IMR-90 (cell line): ENCODE data around the gene RERE. TPM values are rescaled to one million over a fixed set of nuclear protein-coding genes. Genes with fewer than 3 reads are reported as not detected.

Source experiments
- ATAC-seq: fragments of 200-7000 bp; cut with Tn5 transposase; 2 replicates; pipeline ENCODE4 v1.9.1; 2020; ENCODE audit warnings: low read depth, mild to moderate bottlenecking, moderate library complexity
- BruUV-seq: library from RNA; stranded (reverse); fragments of 400-500 nt; replicated peaks from 2 replicates; lab custom pipeline; 2021; lab: Mats Ljungman, UMichigan
- CTCF ChIA-PET: fragments of 300-600 bp; formaldehyde crosslinking; extraction: SDS; loops from one replicate; lab custom pipeline; 2021; ENCODE audit warnings: antibody characterized with exemption; lab: Yijun Ruan, JAX
- POLR2A ChIA-PET: fragments of 300-600 bp; sonication (Branson Sonifier 250); formaldehyde crosslinking; loops from one replicate; lab custom pipeline; 2022; ENCODE audit warnings: antibody characterized with exemption; ENCODE audit not compliant: unreplicated experiment; lab: Charles Lee
- DNase-seq: peaks from one replicate; pipeline ENCODE4 v3.0.0; 2013
- H2AFZ ChIP-seq: replicated peaks from 2 replicates; pipeline ENCODE3; 2013; ENCODE audit warnings: low read length, mild to moderate bottlenecking; ENCODE audit not compliant: poor library complexity
- H2AK5ac ChIP-seq: 2 replicates; pipeline ENCODE4 v1.6.1; 2013; ENCODE audit warnings: low read depth, low read length, inconsistent platforms
- H2AK9ac ChIP-seq: replicated peaks from 2 replicates; pipeline ENCODE3; 2013; ENCODE audit warnings: mild to moderate bottlenecking, low read depth, low read length, moderate library complexity; ENCODE audit not compliant: poor library complexity
- H2BK120ac ChIP-seq: 2 replicates; pipeline ENCODE4 v1.6.1; 2013; ENCODE audit warnings: low read depth, low read length, inconsistent platforms
- H2BK15ac ChIP-seq: 3 replicates; pipeline ENCODE4 v1.6.1; 2013; ENCODE audit warnings: low read depth, low read length, inconsistent platforms
- H2BK20ac ChIP-seq: 2 replicates; pipeline ENCODE4 v1.6.1; 2013; ENCODE audit warnings: low read depth, mild to moderate bottlenecking, inconsistent platforms, low read length, moderate library complexity
- H2BK5ac ChIP-seq: 2 replicates; pipeline ENCODE4 v1.6.1; 2013; ENCODE audit warnings: mild to moderate bottlenecking, low read depth, low read length, inconsistent platforms; ENCODE audit not compliant: poor library complexity, severe bottlenecking
- H3K14ac ChIP-seq: replicated peaks from 2 replicates; pipeline ENCODE4 v1.6.1; 2013; ENCODE audit warnings: low read depth, low read length, inconsistent platforms
- H3K18ac ChIP-seq: 2 replicates; pipeline ENCODE4 v1.6.1; 2013; ENCODE audit warnings: low read depth, low read length, control low read depth
- H3K23ac ChIP-seq: 2 replicates; pipeline ENCODE4 v1.6.1; 2013; ENCODE audit warnings: low read depth, low read length, inconsistent platforms
- H3K27ac ChIP-seq: 2 replicates; pipeline ENCODE4 v1.5.1; 2013; ENCODE audit warnings: mild to moderate bottlenecking, control low read depth, low read length; ENCODE audit not compliant: insufficient read depth
- H3K27me3 ChIP-seq: 2 replicates; pipeline ENCODE4 v1.6.1; 2013; ENCODE audit warnings: low read length; ENCODE audit not compliant: control insufficient read depth, insufficient read depth
- H3K36me3 ChIP-seq: 2 replicates; pipeline ENCODE4 v1.6.1; 2013; ENCODE audit warnings: low read length, mixed read lengths; ENCODE audit not compliant: control insufficient read depth, insufficient read depth
- H3K4ac ChIP-seq: 2 replicates; pipeline ENCODE4 v1.6.1; 2013; ENCODE audit warnings: low read depth, low read length, inconsistent platforms
- H3K4me1 ChIP-seq: 2 replicates; pipeline ENCODE4 v1.6.1; 2013; ENCODE audit warnings: low read length, mixed read lengths; ENCODE audit not compliant: control insufficient read depth, insufficient read depth
- H3K4me2 ChIP-seq: 2 replicates; pipeline ENCODE4 v1.6.1; 2013; ENCODE audit warnings: low read depth, mild to moderate bottlenecking, control low read depth, low read length, moderate library complexity
- H3K4me3 ChIP-seq: 2 replicates; pipeline ENCODE4 v1.5.1; 2013; ENCODE audit warnings: low read depth, mild to moderate bottlenecking, control low read depth, low read length, moderate library complexity; ENCODE audit not compliant: insufficient read depth
- H3K56ac ChIP-seq: 2 replicates; pipeline ENCODE4 v1.6.1; 2013; ENCODE audit warnings: low read length, inconsistent platforms; ENCODE audit not compliant: insufficient read depth; ENCODE audit errors: extremely low read depth
- H3K79me1 ChIP-seq, 2 experiments: 2 replicates each; pipeline ENCODE4 v1.6.1; 2013; ENCODE audit warnings: low read length in 2 of 2, inconsistent platforms in 1 of 2, low read depth in 1 of 2
- H3K9ac ChIP-seq: 2 replicates; pipeline ENCODE4 v1.6.1; 2013; ENCODE audit warnings: low read depth, low read length, control low read depth
- H3K9me1 ChIP-seq: 2 replicates; pipeline ENCODE4 v1.6.1; 2013; ENCODE audit warnings: low read length, inconsistent platforms; ENCODE audit not compliant: insufficient read depth
- H3K9me3 ChIP-seq: 2 replicates; pipeline ENCODE4 v1.6.1; 2013; ENCODE audit warnings: low read length; ENCODE audit not compliant: control insufficient read depth, insufficient read depth
- H4K20me1 ChIP-seq: 2 replicates; pipeline ENCODE4 v1.6.1; 2013; ENCODE audit warnings: low read length, inconsistent platforms; ENCODE audit not compliant: insufficient read depth
- H4K5ac ChIP-seq: 2 replicates; pipeline ENCODE4 v1.6.1; 2013; ENCODE audit warnings: mild to moderate bottlenecking, low read depth, low read length, control low read depth
- H4K8ac ChIP-seq, 2 experiments: 2 replicates each; pipeline ENCODE4 v1.6.1; 2013; ENCODE audit warnings: low read depth in 2 of 2, low read length in 2 of 2, control low read depth in 1 of 2, inconsistent platforms in 1 of 2
- H4K91ac ChIP-seq: 2 replicates; pipeline ENCODE4 v1.6.1; 2013; ENCODE audit warnings: low read depth, low read length, inconsistent platforms; ENCODE audit not compliant: insufficient read depth
- CEBPB ChIP-seq: IDR thresholded peaks from 2 replicates; pipeline ENCODE4 v1.6.1; 2012; ENCODE audit warnings: low read depth, low read length, improper control_type of control experiment
- FOS ChIP-seq: fragments of 150-350 bp; IDR thresholded peaks from 2 replicates; pipeline ENCODE4 v1.6.1; 2016; ENCODE audit warnings: low read depth, low read length
- MAZ ChIP-seq: IDR thresholded peaks from 2 replicates; pipeline ENCODE4 v1.6.1; 2012; ENCODE audit warnings: low read depth, mild to moderate bottlenecking, low read length, improper control_type of control experiment, moderate library complexity, borderline replicate concordance
- MXI1 ChIP-seq: IDR thresholded peaks from 2 replicates; pipeline ENCODE4 v1.6.1; 2012; ENCODE audit warnings: low read depth, mild to moderate bottlenecking, low read length, moderate library complexity, borderline replicate concordance
- POLR2A ChIP-seq: IDR thresholded peaks from 2 replicates; pipeline ENCODE4 v1.6.1; 2012; ENCODE audit warnings: mild to moderate bottlenecking, low read depth, low read length
- RCOR1 ChIP-seq: IDR thresholded peaks from 2 replicates; pipeline ENCODE4 v1.6.1; 2012; ENCODE audit warnings: mild to moderate bottlenecking, low read length, improper control_type of control experiment; ENCODE audit not compliant: insufficient replicate concordance
- RFX5 ChIP-seq: IDR thresholded peaks from 2 replicates; pipeline ENCODE4 v1.8.0; 2012; ENCODE audit warnings: low read depth, mild to moderate bottlenecking, low read length, moderate library complexity
- SMC3 ChIP-seq: fragments of 150-350 bp; IDR thresholded peaks from 2 replicates; pipeline ENCODE4 v1.6.1; 2016; ENCODE audit warnings: low read depth, mild to moderate bottlenecking, antibody characterized with exemption, low read length, moderate library complexity
- WGBS, 2 experiments: methylation state at CpG; one replicate each; pipeline versions ENCODE4 v1.1.5 to v1.1.7; 2013; ENCODE audit warnings: missing lambda C conversion rate in 2 of 2; ENCODE audit not compliant: insufficient read length in 1 of 2; ENCODE audit errors: extremely low coverage in 2 of 2; 5-methylcytosine and 5-hydroxymethylcytosine counted together
- dilution Hi-C: fragments of 300-500 bp; cut with HindIII; formaldehyde crosslinking; loops from one replicate; pipeline ENCODE4 v1.14.3; 2018; ENCODE audit warnings: low sequenced_read_pairs; ENCODE audit not compliant: unreplicated experiment
- in situ Hi-C: fragments of 300-500 bp; cut with MboI; formaldehyde crosslinking; loops from 3 replicates; pipeline ENCODE4 v1.14.3; 2019; ENCODE audit warnings: low sequenced_read_pairs, inconsistent platforms, mixed read lengths
- intact Hi-C: fragments of 100-400 bp; cut with micrococcal nuclease; formaldehyde crosslinking; loops from 2 replicates; pipeline ENCODE4 v1.10.0; 2022
- polyA plus RNA-seq, 3 experiments: library from polyadenylated mRNA; depleted of rRNA; stranded (reverse); fragments of >200 nt; gene quantifications; 2 replicates each; pipeline ENCODE4 v1.2.3, GENCODE V29; 2012; ENCODE audit warnings: low replicate concordance in 1 of 3
- total RNA-seq: library from RNA; depleted of rRNA; stranded (reverse); fragments of >200 nt; gene quantifications from 2 replicates; pipeline ENCODE4 v1.2.3, GENCODE V29; 2012
- TF ChIP-seq, protein P1 (sequence below): conservative IDR thresholded peaks from 2 replicates; pipeline ENCODE4 v1.5.1; 2012; ENCODE audit warnings: mild to moderate bottlenecking, low read depth, low read length, improper control_type of control experiment
- TF ChIP-seq, protein P2 (sequence below): fragments of 150-350 bp; IDR thresholded peaks from 2 replicates; pipeline ENCODE4 v1.6.1; 2017; ENCODE audit warnings: mild to moderate bottlenecking, antibody characterized with exemption, low read length, low read depth

The RERE gene
- total and polyA plus RNA-seq, 2 of the 4 experiments (the other 2 are of a cell fraction): 11.5 to 25.1 TPM

DNA sequence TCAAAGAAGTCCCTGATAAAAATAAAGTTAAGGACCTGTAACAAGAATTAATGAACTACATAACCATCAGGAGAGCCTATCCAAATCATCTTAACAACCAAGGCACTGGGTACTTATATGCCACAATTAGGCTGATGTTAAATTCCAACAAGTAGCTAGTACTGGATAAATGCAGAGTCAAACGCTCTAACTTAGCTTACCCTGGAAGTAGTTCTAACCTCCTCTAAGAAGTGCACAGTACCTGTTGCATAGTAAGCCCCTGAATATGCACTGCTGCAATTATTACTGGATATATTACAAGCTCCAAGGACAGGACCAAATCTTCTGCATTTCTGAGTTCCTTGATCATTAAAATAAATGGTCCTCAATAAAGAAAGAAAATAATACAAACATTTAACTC, 125.8 kb downstream of the RERE start:
- no peak overlapping the region for H2BK120ac ChIP-seq
- CTCF ChIA-PET: interaction anchor here (0.6 to 1.1 kb wide), 2 partner anchors 10 to 19 kb away, joined by 4 read pairs; no protein-coding TSS in a partner anchor
- no peak overlapping the region for H2AK9ac ChIP-seq
- no peaks in the 10 kb centered on the region for H3K27me3 ChIP-seq
- H3K9me1 ChIP-seq: peaks cover 5% of the 10 kb centered on the region
- peaks cover 62% of the 10 kb centered on the region for H4K20me1 ChIP-seq
- no TSS peak for BruUV-seq
- no peak overlapping the region for H3K4me3 ChIP-seq
- H4K8ac ChIP-seq: no peak overlapping the region
- H2BK20ac ChIP-seq: no peak overlapping the region
- POLR2A ChIA-PET: no interaction called here
- H3K56ac ChIP-seq: no peak overlapping the region
- no peak overlapping the region for H3K4me2 ChIP-seq
- H3K9ac ChIP-seq: no peak overlapping the region
- DNase-seq: no peak
- peaks cover 21 to 71% of the 10 kb centered on the region in 2 experiments for H3K79me1 ChIP-seq
- no peak overlapping the region for H3K23ac ChIP-seq
- in situ Hi-C loops: no loop called here
- no peaks in the 10 kb centered on the region; the same call in 1 of the 2 replicates for H3K9me3 ChIP-seq
- no peak overlapping the region for H3K4ac ChIP-seq
- no peak overlapping the region for H2AK5ac ChIP-seq
- H2BK5ac ChIP-seq: no peak overlapping the region
- no peak overlapping the region for H3K14ac ChIP-seq
- no peak overlapping the region for H4K5ac ChIP-seq
- H3K18ac ChIP-seq: no peak overlapping the region
- dilution Hi-C loops: no loop called here
- peaks cover 8% of the 10 kb centered on the region for H3K4me1 ChIP-seq
- no peak overlapping the region for H2BK15ac ChIP-seq
- H3K27ac ChIP-seq: no peak overlapping the region
- TF ChIP-seq CEBPB (no peak), RCOR1 (no peak), RFX5 (no peak), FOS (no peak), MAZ (no peak), POLR2A (no peak), SMC3 (no peak), MXI1 (no peak)
- TF ChIP-seq, protein P1, sequence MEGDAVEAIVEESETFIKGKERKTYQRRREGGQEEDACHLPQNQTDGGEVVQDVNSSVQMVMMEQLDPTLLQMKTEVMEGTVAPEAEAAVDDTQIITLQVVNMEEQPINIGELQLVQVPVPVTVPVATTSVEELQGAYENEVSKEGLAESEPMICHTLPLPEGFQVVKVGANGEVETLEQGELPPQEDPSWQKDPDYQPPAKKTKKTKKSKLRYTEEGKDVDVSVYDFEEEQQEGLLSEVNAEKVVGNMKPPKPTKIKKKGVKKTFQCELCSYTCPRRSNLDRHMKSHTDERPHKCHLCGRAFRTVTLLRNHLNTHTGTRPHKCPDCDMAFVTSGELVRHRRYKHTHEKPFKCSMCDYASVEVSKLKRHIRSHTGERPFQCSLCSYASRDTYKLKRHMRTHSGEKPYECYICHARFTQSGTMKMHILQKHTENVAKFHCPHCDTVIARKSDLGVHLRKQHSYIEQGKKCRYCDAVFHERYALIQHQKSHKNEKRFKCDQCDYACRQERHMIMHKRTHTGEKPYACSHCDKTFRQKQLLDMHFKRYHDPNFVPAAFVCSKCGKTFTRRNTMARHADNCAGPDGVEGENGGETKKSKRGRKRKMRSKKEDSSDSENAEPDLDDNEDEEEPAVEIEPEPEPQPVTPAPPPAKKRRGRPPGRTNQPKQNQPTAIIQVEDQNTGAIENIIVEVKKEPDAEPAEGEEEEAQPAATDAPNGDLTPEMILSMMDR: no peak
- TF ChIP-seq, protein P2, sequence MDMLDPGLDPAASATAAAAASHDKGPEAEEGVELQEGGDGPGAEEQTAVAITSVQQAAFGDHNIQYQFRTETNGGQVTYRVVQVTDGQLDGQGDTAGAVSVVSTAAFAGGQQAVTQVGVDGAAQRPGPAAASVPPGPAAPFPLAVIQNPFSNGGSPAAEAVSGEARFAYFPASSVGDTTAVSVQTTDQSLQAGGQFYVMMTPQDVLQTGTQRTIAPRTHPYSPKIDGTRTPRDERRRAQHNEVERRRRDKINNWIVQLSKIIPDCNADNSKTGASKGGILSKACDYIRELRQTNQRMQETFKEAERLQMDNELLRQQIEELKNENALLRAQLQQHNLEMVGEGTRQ: no peak
- no peak overlapping the region for H2AFZ ChIP-seq
- intact Hi-C loops: no loop called here
- no peak overlapping the region for H4K91ac ChIP-seq
- no peaks in the 10 kb centered on the region; the same call in 1 of the 2 replicates for H3K36me3 ChIP-seq
- WGBS, 2 experiments: 100% methylated on average over 1 of the region's 1 CpG; no CpG with 5 or more reads in 1 of the 2 experiments
- ATAC-seq: no peak
